Fibroblast of skin of right quadriceps (primary cell): ENCODE results near the gene CCDC110.

Source experiments
- DNase-seq: peaks from one replicate; pipeline ENCODE4 v3.0.0-alpha.2; 2013

Gene CCDC110

GRCh38 chr4:185412412-185412811 is 59.1 kb downstream of the CCDC110 start:
- DNase-seq: no peak

- no peak for DNase-seq
Observed at GRCh38 chr4:185411849-185412248, 59.7 kb downstream of the CCDC110 start.

GRCh38 chr4:185408432-185408831 is 63.1 kb downstream of the CCDC110 start:
- no peak for DNase-seq

DNA sequence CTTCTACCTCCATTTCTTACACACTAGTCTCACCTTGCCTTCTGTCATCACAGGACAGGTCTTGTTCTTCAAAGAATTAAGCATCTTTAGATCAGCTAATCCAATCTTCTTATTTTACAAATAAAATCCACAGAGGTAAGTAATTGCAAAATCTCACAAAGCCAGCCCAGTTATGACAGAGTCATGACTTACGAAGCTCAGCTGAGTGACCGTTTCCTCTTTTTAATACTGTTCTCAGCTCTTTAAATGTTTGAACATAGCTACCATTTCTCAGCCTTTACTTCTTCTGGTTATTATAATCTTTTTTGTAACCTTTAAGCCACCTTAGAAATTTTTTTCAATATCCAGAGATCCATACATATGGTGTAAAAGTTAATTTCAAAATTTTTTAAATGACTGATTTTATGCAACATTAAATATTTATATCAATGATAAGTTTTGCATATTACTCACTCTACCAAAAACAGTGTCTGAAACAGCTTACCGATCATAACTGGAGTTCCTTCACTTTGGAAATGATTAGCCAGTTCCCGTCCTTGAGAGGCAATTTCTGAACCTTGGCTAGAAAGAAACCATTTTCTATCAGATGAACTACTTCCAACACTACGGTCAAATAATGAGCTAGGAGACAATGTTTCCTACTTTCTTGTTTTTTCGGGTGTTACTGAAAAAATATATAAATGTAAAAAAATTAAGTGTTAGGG is 66.1 kb downstream of the CCDC110 start:
- no peak for DNase-seq

DNA sequence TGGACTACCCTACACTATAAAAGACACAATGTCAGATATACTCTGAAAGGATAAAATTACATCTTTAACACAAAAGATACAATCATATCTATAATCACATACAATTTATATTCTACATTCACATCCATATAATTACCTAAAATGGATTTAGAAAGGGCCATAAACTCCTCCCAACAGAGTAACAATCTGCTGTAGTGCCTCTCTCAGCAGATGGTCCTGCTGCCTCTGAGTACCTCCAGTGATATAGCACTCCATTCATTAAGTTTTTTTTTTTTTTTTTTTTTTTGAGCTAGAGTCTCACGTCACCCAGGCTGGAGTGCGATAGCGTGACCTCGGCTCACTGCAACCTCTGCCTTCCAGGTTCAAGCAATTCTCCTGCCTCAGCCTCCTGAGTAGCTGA is 67.5 kb downstream of the CCDC110 start:
- DNase-seq: no peak

DNA sequence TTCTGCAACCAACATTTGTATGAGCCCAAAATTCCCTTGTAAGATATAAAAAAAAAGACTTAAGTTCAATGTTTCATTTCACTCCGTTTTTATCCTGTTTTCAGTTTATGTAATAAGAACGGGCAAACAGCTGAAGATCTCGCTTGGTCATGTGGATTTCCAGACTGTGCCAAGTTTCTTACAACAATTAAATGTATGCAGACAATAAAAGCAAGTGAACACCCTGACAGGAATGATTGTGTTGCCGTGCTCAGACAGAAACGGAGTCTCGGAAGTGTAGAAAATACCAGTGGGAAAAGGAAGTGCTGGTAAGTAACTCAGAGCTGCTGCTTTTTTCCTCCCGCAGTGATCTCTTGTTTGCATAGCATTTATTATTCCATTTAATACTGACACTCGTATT is 72.1 kb downstream of the CCDC110 start:
- DNase-seq: no peak

- DNase-seq: no peak
Observed at GRCh38 chr4:185398618-185399017, 72.9 kb downstream of the CCDC110 start.

- DNase-seq: peak; percentile 6
Observed at GRCh38 chr4:185396724-185397385, 74.7 kb downstream of the CCDC110 start, which contains the start of gene ANKRD37. Gene ANKRD37 (plus strand): TSS chr4:185396841. CDS start chr4:185396924, 83 bp downstream.

- peak; percentile 98 for DNase-seq
Observed at GRCh38 chr4:185395956-185396723, 75.4 kb downstream of the CCDC110 start.

- DNase-seq: no peak
Observed at GRCh38 chr4:185395238-185395955, 76.1 kb downstream of the CCDC110 start, which contains the start of gene LRP2BP. Gene LRP2BP (minus strand): TSS chr4:185395924. CDS start chr4:185378186, 17,738 bp downstream.
